Measurements from ENCODE around the gene HELB. TPM values are rescaled to one million over a fixed set of nuclear protein-coding genes. Genes with fewer than 3 reads are reported as not detected.
"Not testable (repeated sequence)": the region's sequence is repeated elsewhere in the genome, so short reads cannot be mapped to it uniquely, and the experiment has no call there.

The HELB gene
- total RNA-seq, 2 experiments from 2014 or later: 21.0 to 23.6 TPM

GRCh38 chr12:66303316-66303804, 1.1 kb downstream of the HELB start:
- POLR2A ChIA-PET: interaction anchor here (0.7 to 1.4 kb wide), 4 partner anchors 11 to 133 kb away, joined by 3 to 8 read pairs (median 3); partner anchors contain the start of gene TMBIM4
- intact Hi-C loops (cut with DNase I, micrococcal nuclease): loop anchor here (1.0 to 10.0 kb wide), 7 partner anchors 35 to 1899 kb away; partner anchors contain the start of genes CAND1 (in 1 of the 2), LLPH (in 1 of the 2), RASSF3 (in 1 of the 2) and XPOT (in 1 of the 2)
- H3K9me3 Mint-ChIP-seq (ENCODE audit: low read depth); H3K27me3 Mint-ChIP-seq: not testable (repeated sequence)
- DNase-seq (peak; percentile 51), ATAC-seq (peak; percentile 72)
- CTCF ChIA-PET: interaction anchor here (0.8 to 2.5 kb wide), 4 partner anchors 25 to 134 kb away, joined by 3 to 7 read pairs (median 4); no protein-coding TSS in a partner anchor
- Mint-ChIP-seq H3K4me1 (peaks cover 43% of the 10 kb centered on the region), H3K4me3 (peak overlapping the region; percentile 96), H3K36me3 (ENCODE audit: low read depth) (peaks cover 43% of the 10 kb centered on the region), H3K27ac (peak overlapping the region; percentile 100)

- H3K27me3 Mint-ChIP-seq: no peaks in the 10 kb centered on the region
- ATAC-seq (no peak), DNase-seq (no peak)
- POLR2A ChIA-PET: no interaction called here
- H3K4me1 Mint-ChIP-seq: peaks cover 48% of the 10 kb centered on the region
- H3K9me3 Mint-ChIP-seq (ENCODE audit: low read depth): no peaks in the 10 kb centered on the region
- H3K36me3 Mint-ChIP-seq (ENCODE audit: low read depth): peaks cover 49% of the 10 kb centered on the region
- intact Hi-C loops (cut with DNase I, micrococcal nuclease): loop anchor here in 1 of 2 experiments (1.0 to 10.0 kb wide), 4 partner anchors 8 to 1900 kb away; partner anchors contain the start of genes RASSF3 and XPOT
- peak overlapping the region; percentile 96 for H3K4me3 Mint-ChIP-seq
- peak overlapping the region; percentile 100 for H3K27ac Mint-ChIP-seq
- CTCF ChIA-PET: interaction anchor here (0.6 to 2.5 kb wide), 4 partner anchors 31 to 135 kb away, joined by 3 to 7 read pairs (median 4); no protein-coding TSS in a partner anchor
Measured at GRCh38 chr12:66304296-66304900, 2.1 kb downstream of the HELB start.

GRCh38 chr12:66309606-66310005, 7.3 kb downstream of the HELB start:
- intact Hi-C loops (cut with DNase I, micrococcal nuclease): loop anchor here in 1 of 2 experiments (10.0 kb wide), 2 partner anchors 1635 to 1905 kb away; partner anchors contain the start of gene XPOT
- ChIA-PET CTCF (interaction anchor here (1.2 kb wide), 1 partner anchor 12 kb away, joined by 3 read pairs; no protein-coding TSS in a partner anchor), POLR2A (no interaction called here)
- no peak overlapping the region for H3K4me3 Mint-ChIP-seq
- H3K4me1 Mint-ChIP-seq: peaks cover 76% of the 10 kb centered on the region
- H3K36me3 Mint-ChIP-seq (ENCODE audit: low read depth): peaks cover 75% of the 10 kb centered on the region
- ATAC-seq (peak; percentile 31), DNase-seq (no peak)
- H3K27me3 Mint-ChIP-seq: no peaks in the 10 kb centered on the region
- no peak overlapping the region for H3K27ac Mint-ChIP-seq
- no peaks in the 10 kb centered on the region for H3K9me3 Mint-ChIP-seq (ENCODE audit: low read depth)

DNA sequence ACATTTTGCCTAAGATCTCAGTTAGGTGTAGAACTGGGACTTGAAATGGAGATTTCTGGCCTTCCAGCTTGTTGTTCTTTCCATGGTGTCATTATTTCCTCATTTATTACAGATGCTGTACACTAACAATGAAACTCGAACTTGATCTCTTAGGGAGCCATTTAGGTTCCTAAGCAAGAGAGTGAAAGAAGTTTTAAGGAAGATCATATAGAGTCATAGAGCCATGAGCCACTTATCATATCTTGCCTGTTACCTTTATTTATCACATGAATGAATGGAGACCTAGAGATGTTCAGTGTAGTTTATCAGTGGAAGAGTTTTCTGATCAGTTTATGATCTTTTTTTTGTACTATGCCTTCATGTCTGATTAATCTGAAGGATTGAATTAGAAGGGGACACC, 9.9 kb downstream of the HELB start:
- peak overlapping the region; percentile 59 for H3K27ac Mint-ChIP-seq
- ChIA-PET CTCF (interaction anchor here (1.4 to 1.7 kb wide), 2 partner anchors 18 to 33 kb away, joined by 4 to 8 read pairs; no protein-coding TSS in a partner anchor), POLR2A (no interaction called here)
- H3K4me1 Mint-ChIP-seq: peaks cover 66% of the 10 kb centered on the region
- H3K4me3 Mint-ChIP-seq: no peak overlapping the region
- H3K9me3 Mint-ChIP-seq (ENCODE audit: low read depth): no peaks in the 10 kb centered on the region
- intact Hi-C loops (cut with DNase I, micrococcal nuclease): loop anchor here in 1 of 2 experiments (1.0 kb wide), 1 partner anchor 8 kb away; no protein-coding TSS in a partner anchor
- ATAC-seq (peak; percentile 64), DNase-seq (no peak)
- peaks cover 60% of the 10 kb centered on the region for H3K36me3 Mint-ChIP-seq (ENCODE audit: low read depth)
- H3K27me3 Mint-ChIP-seq: no peaks in the 10 kb centered on the region

DNA sequence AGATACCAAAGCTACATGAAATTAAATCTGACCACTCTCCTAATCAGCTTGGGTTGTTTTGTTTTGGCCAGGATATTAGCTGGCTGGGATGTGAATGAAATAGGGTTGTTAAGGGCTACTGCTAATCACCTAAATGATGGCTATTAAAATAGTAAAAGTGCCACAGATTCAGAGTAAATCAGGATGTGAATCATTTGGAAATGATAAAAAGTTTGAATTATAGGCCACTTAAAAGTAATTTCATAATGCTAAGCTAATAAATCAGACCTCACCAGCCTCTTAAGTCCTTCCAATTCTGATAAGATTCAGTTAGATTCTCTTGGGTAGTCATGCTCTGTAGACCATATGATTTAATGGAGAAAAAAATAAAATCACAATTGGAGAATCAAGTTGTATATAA, 12.0 kb downstream of the HELB start:
- ChIA-PET CTCF (interaction anchor here (1.2 to 1.4 kb wide), 2 partner anchors 116 to 380 kb away, joined by 3 read pairs; no protein-coding TSS in a partner anchor), POLR2A (interaction anchor here (1.2 kb wide), 1 partner anchor 12 kb away, joined by 3 read pairs; the partner anchor contains the start of gene HELB)
- peaks cover 63% of the 10 kb centered on the region for H3K4me1 Mint-ChIP-seq
- no peaks in the 10 kb centered on the region for H3K9me3 Mint-ChIP-seq (ENCODE audit: low read depth)
- no peaks in the 10 kb centered on the region for H3K27me3 Mint-ChIP-seq
- intact Hi-C loops (cut with DNase I, micrococcal nuclease): no loop called here
- H3K4me3 Mint-ChIP-seq: no peak overlapping the region
- H3K27ac Mint-ChIP-seq: no peak overlapping the region
- H3K36me3 Mint-ChIP-seq (ENCODE audit: low read depth): peaks cover 58% of the 10 kb centered on the region
- ATAC-seq (no peak), DNase-seq (no peak)

- intact Hi-C loops (cut with DNase I, micrococcal nuclease): no loop called here
- no peaks in the 10 kb centered on the region for H3K27me3 Mint-ChIP-seq
- POLR2A ChIA-PET: no interaction called here
Measured at GRCh38 chr12:66319266-66319954, 17.1 kb downstream of the HELB start.

GRCh38 chr12:66320996-66321395, 18.7 kb downstream of the HELB start:
- ATAC-seq: no peak
- ChIA-PET POLR2A (no interaction called here), CTCF (interaction anchor here (0.9 kb wide), 1 partner anchor 11 kb away, joined by 3 read pairs; no protein-coding TSS in a partner anchor)
- H3K9me3 Mint-ChIP-seq (ENCODE audit: low read depth): no peaks in the 10 kb centered on the region
- H3K36me3 Mint-ChIP-seq (ENCODE audit: low read depth): peaks cover 60% of the 10 kb centered on the region
- no peaks in the 10 kb centered on the region for H3K27me3 Mint-ChIP-seq
- no peak overlapping the region for H3K4me3 Mint-ChIP-seq
- H3K27ac Mint-ChIP-seq: no peak overlapping the region
- H3K4me1 Mint-ChIP-seq: peaks cover 37% of the 10 kb centered on the region
- DNase-seq: no peak
- intact Hi-C loops (cut with DNase I, micrococcal nuclease): no loop called here

More at GRCh38 chr12:66319266-66319954, 17.1 kb downstream of the HELB start:
- DNase-seq (no peak), ATAC-seq (no peak)
- peaks cover 52% of the 10 kb centered on the region for H3K36me3 Mint-ChIP-seq (ENCODE audit: low read depth)
- no peaks in the 10 kb centered on the region for H3K9me3 Mint-ChIP-seq (ENCODE audit: low read depth)
- CTCF ChIA-PET: interaction anchor here (1.0 kb wide), 1 partner anchor 10 kb away, joined by 3 read pairs; no protein-coding TSS in a partner anchor
- no peak overlapping the region for H3K27ac Mint-ChIP-seq
- no peak overlapping the region for H3K4me3 Mint-ChIP-seq
- H3K4me1 Mint-ChIP-seq: peaks cover 43% of the 10 kb centered on the region

GRCh38 chr12:66321435-66321834, 19.1 kb downstream of the HELB start:
- ChIA-PET CTCF (interaction anchor here (0.8 kb wide), 1 partner anchor 12 kb away, joined by 3 read pairs; no protein-coding TSS in a partner anchor), POLR2A (no interaction called here)
- Mint-ChIP-seq H3K4me3 (no peak overlapping the region), H3K27me3 (no peaks in the 10 kb centered on the region), H3K4me1 (peaks cover 35% of the 10 kb centered on the region), H3K27ac (peak overlapping the region; percentile 35), H3K36me3 (ENCODE audit: low read depth) (peaks cover 62% of the 10 kb centered on the region), H3K9me3 (ENCODE audit: low read depth) (no peaks in the 10 kb centered on the region)
- DNase-seq: no peak
- peak; percentile 30 for ATAC-seq
- intact Hi-C loops (cut with DNase I, micrococcal nuclease): no loop called here

DNA sequence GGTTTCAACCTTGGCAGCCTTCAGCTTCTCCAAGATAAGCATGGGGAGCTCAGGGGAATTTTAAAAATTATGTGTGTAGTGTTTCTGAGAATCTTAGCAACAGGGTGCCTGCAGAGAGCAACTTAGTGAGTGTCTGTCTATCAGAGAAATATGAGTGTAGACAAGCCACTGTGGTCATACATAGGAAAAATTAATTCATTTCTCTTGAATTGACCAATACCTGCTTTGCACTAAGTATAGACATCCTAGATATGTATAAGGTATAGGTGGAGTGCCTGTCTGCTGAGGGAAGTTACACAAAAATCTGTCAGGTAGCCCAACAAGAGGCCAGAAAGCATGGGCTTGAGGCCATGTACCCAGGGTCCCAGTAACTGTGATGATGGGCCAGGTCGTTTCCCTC, 20.7 kb downstream of the HELB start:
- ChIA-PET POLR2A (no interaction called here), CTCF (no interaction called here)
- DNase-seq (no peak), ATAC-seq (peak; percentile 51)
- Mint-ChIP-seq H3K27ac (peak overlapping the region; percentile 49), H3K4me3 (no peak overlapping the region), H3K4me1 (peaks cover 32% of the 10 kb centered on the region), H3K9me3 (ENCODE audit: low read depth) (no peaks in the 10 kb centered on the region), H3K27me3 (no peaks in the 10 kb centered on the region), H3K36me3 (ENCODE audit: low read depth) (peaks cover 65% of the 10 kb centered on the region)
- intact Hi-C loops (cut with DNase I, micrococcal nuclease): no loop called here

DNA sequence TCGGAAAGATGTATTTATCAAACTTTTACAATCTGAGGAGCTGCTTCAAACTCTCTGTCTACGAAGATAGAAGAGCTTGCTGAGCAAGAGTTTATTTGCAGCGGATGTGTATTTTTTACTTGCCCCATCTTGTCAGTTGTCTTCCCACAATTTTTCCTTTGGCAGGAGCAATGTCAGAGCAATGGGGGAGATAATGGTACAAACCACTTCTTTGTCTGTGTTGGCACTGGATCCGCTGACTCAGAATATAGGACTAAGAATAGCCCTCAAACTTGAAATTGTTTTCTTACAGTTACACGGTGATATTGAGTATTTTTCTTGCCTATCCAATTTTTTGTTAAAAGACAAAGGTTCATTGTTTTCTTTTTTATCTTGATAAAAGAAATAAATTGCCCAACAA, 27.6 kb downstream of the HELB start:
- ChIA-PET CTCF (interaction anchor here (1.0 kb wide), 1 partner anchor 11 kb away, joined by 3 read pairs; no protein-coding TSS in a partner anchor), POLR2A (no interaction called here)
- DNase-seq (no peak), ATAC-seq (no peak)
- Mint-ChIP-seq H3K36me3 (ENCODE audit: low read depth) (peaks cover 58% of the 10 kb centered on the region), H3K4me3 (no peak overlapping the region), H3K27me3 (no peaks in the 10 kb centered on the region), H3K27ac (no peak overlapping the region), H3K9me3 (ENCODE audit: low read depth) (no peaks in the 10 kb centered on the region), H3K4me1 (peaks cover 24% of the 10 kb centered on the region)
- intact Hi-C loops (cut with DNase I, micrococcal nuclease): no loop called here

GRCh38 chr12:66331016-66331415, 28.7 kb downstream of the HELB start:
- Mint-ChIP-seq H3K36me3 (ENCODE audit: low read depth) (peaks cover 49% of the 10 kb centered on the region), H3K4me3 (no peak overlapping the region), H3K4me1 (peaks cover 24% of the 10 kb centered on the region), H3K27ac (no peak overlapping the region), H3K27me3 (no peaks in the 10 kb centered on the region), H3K9me3 (ENCODE audit: low read depth) (no peaks in the 10 kb centered on the region)
- CTCF ChIA-PET: no interaction called here
- DNase-seq: no peak
- intact Hi-C loops (cut with DNase I, micrococcal nuclease): no loop called here
- POLR2A ChIA-PET: no interaction called here
- ATAC-seq: no peak

Data from activated CD4-positive, alpha-beta T cell treated with anti-CD3 and anti-CD28 coated beads for 36 hours (primary cell).